ENCODE results near the gene SPATA9.
A peak's percentile ranks its signal among the peaks of the same experiment; 100 is the strongest.

Gene SPATA9

GRCh38 chr5:95631991-95632675 is 50.7 kb downstream of the SPATA9 start:
- no peaks in the 10 kb centered on the region for H3K36me3 ChIP-seq (ENCODE audit: insufficient read depth, low read length)
- no peak overlapping the region for H3K4me3 ChIP-seq (ENCODE audit: low read depth in 1 of 2, low read length in 2 of 2)
- no peak overlapping the region for H3K4me2 ChIP-seq (ENCODE audit: insufficient read depth, low read length)
- ATAC-seq (ENCODE audit: insufficient read depth, low read depth) (peak; percentile 90), DNase-seq (peak; percentile 40)
- no peaks in the 10 kb centered on the region for H3K27me3 ChIP-seq (ENCODE audit: insufficient read depth, low read length, poor library complexity)
- TF ChIP-seq EZH2 (IDR thresholded peaks at IDR 0.05; ENCODE audit: borderline replicate concordance, low read depth, low read length, severe bottlenecking) (no peak), CTCF (IDR thresholded peaks at IDR 0.05; ENCODE audit: borderline replicate concordance, extremely low read depth, low read length, poor library complexity, severe bottlenecking) (no peak)
- H3K79me2 ChIP-seq (ENCODE audit: insufficient read depth, low read length), result no peaks in the 10 kb centered on the region
- H2AFZ ChIP-seq (ENCODE audit: low read depth, low read length), result peak overlapping the region; percentile 51; the same call in 1 of the 2 replicates
- no peak overlapping the region for H3K9ac ChIP-seq (ENCODE audit: low read depth, low read length)
- peaks cover 7% of the 10 kb centered on the region for H3K4me1 ChIP-seq (ENCODE audit: insufficient read depth, low read length)
- H3K9me3 ChIP-seq (ENCODE audit: insufficient read depth, low read length, severe bottlenecking), result no peaks in the 10 kb centered on the region
- no peaks in the 10 kb centered on the region for H4K20me1 ChIP-seq (ENCODE audit: insufficient read depth, low read length)
- H3K27ac ChIP-seq (ENCODE audit: low read length), result no peak overlapping the region

- Histone ChIP-seq H3K36me3 (ENCODE audit: insufficient read depth, low read length) (no peaks in the 10 kb centered on the region), H3K27ac (ENCODE audit: low read length) (no peak overlapping the region), H3K4me1 (ENCODE audit: insufficient read depth, low read length) (peaks cover 7% of the 10 kb centered on the region), H3K27me3 (ENCODE audit: insufficient read depth, low read length, poor library complexity) (no peaks in the 10 kb centered on the region), H4K20me1 (ENCODE audit: insufficient read depth, low read length) (no peaks in the 10 kb centered on the region), H3K4me2 (ENCODE audit: insufficient read depth, low read length) (no peak overlapping the region), H3K4me3 (ENCODE audit: low read depth in 1 of 2, low read length in 2 of 2) (no peak overlapping the region), H3K9ac (ENCODE audit: low read depth, low read length) (no peak overlapping the region), H3K79me2 (ENCODE audit: insufficient read depth, low read length) (no peaks in the 10 kb centered on the region), H3K9me3 (ENCODE audit: insufficient read depth, low read length, severe bottlenecking) (no peaks in the 10 kb centered on the region), H2AFZ (ENCODE audit: low read depth, low read length) (peak overlapping the region; percentile 51; the same call in 1 of the 2 replicates)
- no peak for DNase-seq
- no peak for TF ChIP-seq CTCF (IDR thresholded peaks at IDR 0.05; ENCODE audit: borderline replicate concordance, extremely low read depth, low read length, poor library complexity, severe bottlenecking)
- TF ChIP-seq EZH2 (IDR thresholded peaks at IDR 0.05; ENCODE audit: borderline replicate concordance, low read depth, low read length, severe bottlenecking), result no peak
- ATAC-seq (ENCODE audit: insufficient read depth, low read depth), result peak; percentile 11; the same call in 1 of the 3 replicates
Measured at GRCh38 chr5:95631255-95631958, 51.4 kb downstream of the SPATA9 start.

GRCh38 chr5:95630394-95630917 is 52.3 kb downstream of the SPATA9 start:
- H3K4me2 ChIP-seq (ENCODE audit: insufficient read depth, low read length), result no peak overlapping the region
- no peak for TF ChIP-seq CTCF (IDR thresholded peaks at IDR 0.05; ENCODE audit: borderline replicate concordance, extremely low read depth, low read length, poor library complexity, severe bottlenecking)
- TF ChIP-seq EZH2 (IDR thresholded peaks at IDR 0.05; ENCODE audit: borderline replicate concordance, low read depth, low read length, severe bottlenecking), result no peak
- DNase-seq (no peak), ATAC-seq (ENCODE audit: insufficient read depth, low read depth) (no peak)
- H3K27me3 ChIP-seq (ENCODE audit: insufficient read depth, low read length, poor library complexity), result no peaks in the 10 kb centered on the region
- no peak overlapping the region for H3K9ac ChIP-seq (ENCODE audit: low read depth, low read length)
- H4K20me1 ChIP-seq (ENCODE audit: insufficient read depth, low read length), result no peaks in the 10 kb centered on the region
- H2AFZ ChIP-seq (ENCODE audit: low read depth, low read length), result no peak overlapping the region
- no peak overlapping the region for H3K4me3 ChIP-seq (ENCODE audit: low read depth in 1 of 2, low read length in 2 of 2)
- H3K79me2 ChIP-seq (ENCODE audit: insufficient read depth, low read length), result no peaks in the 10 kb centered on the region
- H3K4me1 ChIP-seq (ENCODE audit: insufficient read depth, low read length), result peaks cover 7% of the 10 kb centered on the region
- no peaks in the 10 kb centered on the region for H3K9me3 ChIP-seq (ENCODE audit: insufficient read depth, low read length, severe bottlenecking)
- H3K36me3 ChIP-seq (ENCODE audit: insufficient read depth, low read length), result no peaks in the 10 kb centered on the region
- H3K27ac ChIP-seq (ENCODE audit: low read length), result no peak overlapping the region

All from DND-41 (cell line).